ENCODE measurements around the gene ADAM8.
"Not testable (repeated sequence)": the region's sequence is repeated elsewhere in the genome, so short reads cannot be mapped to it uniquely, and the experiment has no call there.

The ADAM8 gene

DNA sequence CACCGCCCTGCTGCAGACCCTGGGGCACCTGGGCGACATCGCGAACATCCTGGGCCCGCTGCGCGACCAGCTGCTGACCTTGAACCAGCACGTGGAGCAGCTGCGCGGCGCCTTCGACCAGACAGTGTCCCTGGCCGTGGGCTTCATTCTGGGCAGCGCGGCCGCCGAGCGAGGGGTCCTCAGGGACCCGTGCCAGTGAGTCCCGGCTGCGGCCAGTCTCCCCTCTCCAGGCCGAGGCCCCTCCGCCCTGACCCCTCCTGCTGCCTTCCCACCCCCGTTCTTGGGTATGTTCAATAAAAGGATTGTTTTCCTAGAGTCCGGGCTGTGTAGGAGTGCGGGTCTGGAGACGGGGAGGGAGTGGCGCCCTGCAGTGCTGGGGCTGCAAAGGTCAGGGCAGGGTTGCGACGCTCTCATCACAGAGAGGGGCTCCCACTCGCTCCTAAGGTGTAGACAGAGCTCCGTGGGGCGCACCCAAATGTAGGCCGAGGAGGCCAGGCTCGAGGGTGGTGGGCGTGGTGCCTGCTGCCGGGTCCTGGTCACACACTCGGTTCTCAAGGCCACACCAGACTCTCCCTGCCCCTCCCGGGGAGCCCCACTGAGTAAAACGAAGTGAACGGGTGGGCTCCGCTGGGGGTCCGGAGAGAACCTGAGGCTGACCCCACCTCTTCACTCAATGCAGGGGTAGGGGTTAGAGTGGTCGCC is 45.3 kb downstream of the ADAM8 start:
- H3K27me3 ChIP-seq (replicated peaks; ENCODE audit: control insufficient read depth, insufficient read depth, low read length) = peaks cover 40% of the 10 kb centered on the region
- H3K4me1 ChIP-seq (ENCODE audit: control insufficient read depth, insufficient read depth, low read length) = no peaks in the 10 kb centered on the region
- H3K9ac ChIP-seq (ENCODE audit: low read length) = no peak overlapping the region
- H3K4me3 ChIP-seq (ENCODE audit: low read length) = no peak overlapping the region
- H3K9me3 ChIP-seq (ENCODE audit: control insufficient read depth, low read length) = no peaks in the 10 kb centered on the region
- DNase-seq (ENCODE audit: low read depth) = no peak
- H3K36me3 ChIP-seq (ENCODE audit: control insufficient read depth, insufficient read depth, low read length, severe bottlenecking) = no peaks in the 10 kb centered on the region

DNA sequence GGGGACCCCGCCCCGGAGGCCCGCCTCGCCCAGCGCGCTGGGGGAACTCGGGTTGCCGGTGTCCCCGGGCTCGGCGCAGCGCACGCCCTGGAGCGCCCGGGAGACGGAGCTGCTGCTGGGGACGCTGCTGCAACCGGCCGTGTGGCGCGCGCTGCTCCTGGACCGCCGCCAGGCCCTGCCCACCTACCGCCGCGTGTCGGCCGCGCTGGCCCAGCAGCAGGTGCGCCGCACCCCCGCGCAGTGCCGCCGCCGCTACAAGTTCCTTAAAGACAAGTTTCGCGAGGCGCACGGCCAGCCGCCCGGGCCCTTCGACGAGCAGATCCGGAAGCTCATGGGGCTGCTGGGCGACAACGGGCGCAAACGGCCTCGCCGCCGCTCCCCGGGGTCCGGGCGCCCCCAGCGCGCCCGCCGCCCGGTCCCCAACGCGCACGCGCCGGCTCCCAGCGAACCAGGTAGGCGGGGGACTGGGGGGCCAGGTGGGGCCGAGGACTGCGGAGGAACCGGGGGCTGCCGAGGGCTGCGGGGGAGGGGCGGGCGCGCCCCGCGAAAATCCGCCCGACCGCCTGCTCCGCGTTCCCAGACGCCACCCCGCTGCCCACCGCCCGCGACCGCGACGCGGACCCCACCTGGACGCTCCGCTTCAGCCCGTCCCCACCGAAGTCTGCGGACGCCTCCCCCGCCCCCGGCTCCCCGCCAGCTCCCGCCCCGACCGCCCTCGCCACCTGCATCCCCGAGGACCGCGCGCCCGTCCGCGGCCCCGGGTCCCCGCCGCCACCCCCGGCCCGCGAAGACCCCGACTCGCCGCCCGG is 46.1 kb downstream of the ADAM8 start:
- Histone ChIP-seq H3K4me1 (ENCODE audit: control insufficient read depth, insufficient read depth, low read length) (no peaks in the 10 kb centered on the region), H3K36me3 (ENCODE audit: control insufficient read depth, insufficient read depth, low read length, severe bottlenecking) (no peaks in the 10 kb centered on the region), H3K9ac (ENCODE audit: low read length) (no peak overlapping the region), H3K4me3 (ENCODE audit: low read length) (no peak overlapping the region), H3K9me3 (ENCODE audit: control insufficient read depth, low read length) (no peaks in the 10 kb centered on the region), H3K27me3 (replicated peaks; ENCODE audit: control insufficient read depth, insufficient read depth, low read length) (peaks cover 45% of the 10 kb centered on the region)
- DNase-seq (ENCODE audit: low read depth) = peak; percentile 6

DNA sequence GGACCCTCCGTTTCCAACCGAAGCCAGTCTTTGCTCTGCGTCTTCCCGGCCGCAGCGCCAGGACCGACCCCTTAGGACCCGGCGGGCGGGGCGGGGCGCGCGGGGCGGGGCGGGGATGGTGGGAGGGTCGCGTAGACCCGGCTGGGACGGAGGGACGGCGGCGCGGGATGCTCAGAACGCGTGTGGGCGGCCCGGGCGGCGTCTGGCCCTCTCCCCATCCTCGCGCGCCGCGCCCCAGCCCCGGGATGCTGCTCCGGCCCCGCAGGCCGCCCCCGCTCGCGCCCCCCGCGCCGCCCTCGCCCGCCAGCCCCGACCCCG is 46.7 kb downstream of the ADAM8 start, which contains the start of gene UTF1:
TSS of gene UTF1 (plus strand) at position 174 of the 318 bp plus-strand sequence. CDS start at position 246, 72 bp downstream.
- Histone ChIP-seq H3K27me3 (replicated peaks; ENCODE audit: control insufficient read depth, insufficient read depth, low read length) (peaks cover 45% of the 10 kb centered on the region), H3K4me3 (ENCODE audit: low read length) (no peak within 1 kb of the TSS)

DNA sequence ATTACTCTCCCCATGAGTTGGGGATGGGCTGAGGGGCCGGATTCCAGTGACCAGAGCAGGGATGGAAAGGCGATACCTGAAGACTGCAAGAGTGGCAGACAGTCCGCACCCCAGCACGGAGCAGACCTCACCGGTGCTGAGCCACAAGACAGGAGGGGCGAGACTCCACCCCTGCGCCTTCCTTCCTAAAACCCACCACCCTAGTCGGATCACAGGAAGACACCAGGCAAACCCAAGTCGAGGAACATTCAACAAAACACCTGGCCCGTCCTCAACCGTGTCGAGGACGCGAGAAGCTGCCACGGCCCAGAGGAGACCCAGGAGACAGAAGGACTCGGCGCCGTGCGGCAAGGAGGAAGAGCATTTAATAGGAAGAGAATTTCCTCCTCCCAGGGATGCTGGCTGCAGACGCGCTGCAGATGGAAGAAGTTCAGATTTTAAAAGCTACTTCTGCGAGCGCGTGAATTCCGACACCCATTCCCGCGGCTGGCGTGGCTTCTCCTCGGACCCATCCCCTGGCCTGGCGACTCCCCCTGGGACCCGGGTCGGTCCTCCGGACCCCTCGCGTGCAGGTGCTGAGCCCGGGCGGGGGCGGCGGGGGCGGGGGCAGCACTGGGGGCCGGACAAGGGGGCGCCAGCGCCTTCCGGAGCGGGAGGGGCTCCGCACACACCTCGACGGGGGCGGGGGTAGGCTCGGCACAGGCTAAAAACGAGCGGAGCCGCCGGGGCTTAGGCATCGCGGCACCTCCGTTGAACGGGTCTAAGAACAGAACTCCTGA is 47.2 kb downstream of the ADAM8 start:
- DNase-seq (ENCODE audit: low read depth) = peak; percentile 18
- no peaks in the 10 kb centered on the region for H3K36me3 ChIP-seq (ENCODE audit: control insufficient read depth, insufficient read depth, low read length, severe bottlenecking)
- H3K4me3 ChIP-seq (ENCODE audit: low read length) = no peak overlapping the region
- H3K9ac ChIP-seq (ENCODE audit: low read length) = no peak overlapping the region
- no peaks in the 10 kb centered on the region for H3K9me3 ChIP-seq (ENCODE audit: control insufficient read depth, low read length)
- no peaks in the 10 kb centered on the region for H3K4me1 ChIP-seq (ENCODE audit: control insufficient read depth, insufficient read depth, low read length)
- H3K27me3 ChIP-seq (replicated peaks; ENCODE audit: control insufficient read depth, insufficient read depth, low read length) = peaks cover 45% of the 10 kb centered on the region

More for the DNA sequence above, 46.7 kb downstream of the ADAM8 start, which contains the start of gene UTF1:
- Histone ChIP-seq H3K36me3 (ENCODE audit: control insufficient read depth, insufficient read depth, low read length, severe bottlenecking) (no peaks in the 10 kb centered on the region), H3K9ac (ENCODE audit: low read length) (no peak within 1 kb of the TSS), H3K4me1 (ENCODE audit: control insufficient read depth, insufficient read depth, low read length) (no peaks in the 10 kb centered on the region), H3K9me3 (ENCODE audit: control insufficient read depth, low read length) (no peaks in the 10 kb centered on the region)
- DNase-seq (ENCODE audit: low read depth) = no peak

DNA sequence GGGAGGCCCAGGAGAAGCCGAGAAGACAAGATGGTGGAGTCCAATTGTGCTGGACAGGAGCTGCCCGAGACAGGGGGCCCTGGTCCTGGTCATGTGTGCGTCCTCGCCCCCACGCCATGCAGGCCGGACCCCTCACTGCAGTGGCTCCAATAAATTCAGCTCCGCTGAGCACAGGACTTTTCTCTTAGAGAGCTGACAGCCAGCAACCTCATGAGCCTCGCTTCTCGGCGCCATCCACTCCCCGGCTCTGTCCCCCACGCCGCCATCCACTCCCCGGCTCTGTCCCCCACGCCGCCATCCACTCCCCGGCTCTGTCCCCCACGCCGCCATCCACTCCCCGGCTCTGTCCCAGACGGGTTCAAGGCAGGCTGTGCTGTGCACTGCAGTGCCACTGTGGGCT is 49.4 kb downstream of the ADAM8 start:
- Histone ChIP-seq H3K9me3 (ENCODE audit: control insufficient read depth, low read length) (no peaks in the 10 kb centered on the region), H3K4me3 (ENCODE audit: low read length) (no peak overlapping the region), H3K36me3 (ENCODE audit: control insufficient read depth, insufficient read depth, low read length, severe bottlenecking) (no peaks in the 10 kb centered on the region), H3K4me1 (ENCODE audit: control insufficient read depth, insufficient read depth, low read length) (no peaks in the 10 kb centered on the region), H3K27me3 (replicated peaks; ENCODE audit: control insufficient read depth, insufficient read depth, low read length) (peaks cover 44% of the 10 kb centered on the region), H3K9ac (ENCODE audit: low read length) (no peak overlapping the region)
- no peak for DNase-seq (ENCODE audit: low read depth)

- no peaks in the 10 kb centered on the region for H3K9me3 ChIP-seq (ENCODE audit: control insufficient read depth, low read length)
- DNase-seq (ENCODE audit: low read depth) = no peak
- peaks cover 37% of the 10 kb centered on the region for H3K27me3 ChIP-seq (replicated peaks; ENCODE audit: control insufficient read depth, insufficient read depth, low read length)
- H3K9ac ChIP-seq (ENCODE audit: low read length) = no peak overlapping the region
- H3K4me1 ChIP-seq (ENCODE audit: control insufficient read depth, insufficient read depth, low read length) = no peaks in the 10 kb centered on the region
- H3K4me3 ChIP-seq (ENCODE audit: low read length) = no peak overlapping the region
- no peaks in the 10 kb centered on the region for H3K36me3 ChIP-seq (ENCODE audit: control insufficient read depth, insufficient read depth, low read length, severe bottlenecking)
Measured at GRCh38 chr10:133226251-133226808, 50.3 kb downstream of the ADAM8 start.

DNA sequence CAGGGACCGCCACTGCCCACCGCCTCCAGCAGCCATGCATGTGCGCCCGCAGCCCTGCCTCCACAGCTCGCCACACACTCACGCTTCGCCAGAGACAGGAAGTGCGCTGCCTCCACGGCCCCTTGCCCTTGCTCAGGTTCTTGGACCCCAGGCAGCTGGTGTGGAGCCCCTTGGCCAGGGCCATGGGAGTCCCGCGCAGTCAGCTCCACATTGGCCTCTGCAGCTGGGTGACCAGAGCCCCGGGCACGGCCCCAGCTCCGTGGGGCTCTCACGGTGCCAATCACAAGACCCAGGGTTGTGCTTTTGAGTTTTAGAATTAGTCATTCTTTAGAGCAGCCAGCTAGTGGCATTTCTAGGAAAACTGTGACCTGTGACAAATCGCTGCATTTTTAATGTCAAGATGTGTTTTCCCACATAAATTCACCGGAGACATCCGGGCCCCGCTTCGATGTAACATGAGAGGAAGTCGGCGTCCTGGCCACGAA is 50.9 kb downstream of the ADAM8 start:
- Histone ChIP-seq H3K9me3 (ENCODE audit: control insufficient read depth, low read length) (no peaks in the 10 kb centered on the region), H3K9ac (ENCODE audit: low read length) (no peak overlapping the region), H3K4me1 (ENCODE audit: control insufficient read depth, insufficient read depth, low read length) (no peaks in the 10 kb centered on the region), H3K36me3 (ENCODE audit: control insufficient read depth, insufficient read depth, low read length, severe bottlenecking) (no peaks in the 10 kb centered on the region), H3K4me3 (ENCODE audit: low read length) (no peak overlapping the region), H3K27me3 (replicated peaks; ENCODE audit: control insufficient read depth, insufficient read depth, low read length) (peaks cover 40% of the 10 kb centered on the region)
- DNase-seq (ENCODE audit: low read depth) = no peak

GRCh38 chr10:133224756-133225372 is 51.8 kb downstream of the ADAM8 start:
- no peak for DNase-seq (ENCODE audit: low read depth)
- no peaks in the 10 kb centered on the region for H3K4me1 ChIP-seq (ENCODE audit: control insufficient read depth, insufficient read depth, low read length)
- H3K4me3 ChIP-seq (ENCODE audit: low read length) = no peak overlapping the region
- H3K9me3 ChIP-seq (ENCODE audit: control insufficient read depth, low read length) = no peaks in the 10 kb centered on the region
- no peaks in the 10 kb centered on the region for H3K36me3 ChIP-seq (ENCODE audit: control insufficient read depth, insufficient read depth, low read length, severe bottlenecking)
- H3K27me3 ChIP-seq (replicated peaks; ENCODE audit: control insufficient read depth, insufficient read depth, low read length) = peaks cover 40% of the 10 kb centered on the region
- no peak overlapping the region for H3K9ac ChIP-seq (ENCODE audit: low read length)

- H3K9me3 ChIP-seq (ENCODE audit: control insufficient read depth, low read length) = no peaks in the 10 kb centered on the region
Measured at GRCh38 chr10:133224076-133224475, 52.6 kb downstream of the ADAM8 start.

GRCh38 chr10:133221756-133222155 is 54.9 kb downstream of the ADAM8 start:
- H3K36me3 ChIP-seq (ENCODE audit: control insufficient read depth, insufficient read depth, low read length, severe bottlenecking); H3K9me3 ChIP-seq (ENCODE audit: control insufficient read depth, low read length); H3K4me3 ChIP-seq (ENCODE audit: low read length); H3K9ac ChIP-seq (ENCODE audit: low read length); DNase-seq (ENCODE audit: low read depth); H3K4me1 ChIP-seq (ENCODE audit: control insufficient read depth, insufficient read depth, low read length): not testable (repeated sequence)
- H3K27me3 ChIP-seq (replicated peaks; ENCODE audit: control insufficient read depth, insufficient read depth, low read length) = peaks cover 23% of the 10 kb centered on the region

More at GRCh38 chr10:133224076-133224475, 52.6 kb downstream of the ADAM8 start:
- Histone ChIP-seq H3K27me3 (replicated peaks; ENCODE audit: control insufficient read depth, insufficient read depth, low read length) (peaks cover 36% of the 10 kb centered on the region), H3K9ac (ENCODE audit: low read length) (no peak overlapping the region), H3K36me3 (ENCODE audit: control insufficient read depth, insufficient read depth, low read length, severe bottlenecking) (no peaks in the 10 kb centered on the region), H3K4me1 (ENCODE audit: control insufficient read depth, insufficient read depth, low read length) (no peaks in the 10 kb centered on the region), H3K4me3 (ENCODE audit: low read length) (no peak overlapping the region)
- DNase-seq (ENCODE audit: low read depth) = no peak

Data from adipocyte (in vitro differentiated cells).